Suprapubic skin (tissue), 4 donors: ENCODE data around the gene STK31.

Experiments
- CTCF ChIP-seq, 2 donors: fragments of 200-600 bp in 1 of 2; fragments of 450-650 bp in 1 of 2; sonication (generic) in 1 of 2; IDR thresholded peaks; one replicate each; pipeline ENCODE4 v1.5.1; 2016 to 2019; ENCODE audit warnings: antibody characterized with exemption in 2 of 2, mild to moderate bottlenecking in 1 of 2, moderate library complexity in 1 of 2
- EP300 ChIP-seq: sonication (generic); formaldehyde crosslinking; IDR thresholded peaks from one replicate; pipeline ENCODE4 v1.6.1; 2017; ENCODE audit warnings: antibody characterized with exemption
- POLR2A ChIP-seq, 2 donors: fragments of 450-650 bp; IDR thresholded peaks; one replicate each; pipeline ENCODE4 v1.6.1; 2017; ENCODE audit warnings: antibody characterized with exemption in 2 of 2, mild to moderate bottlenecking in 2 of 2, moderate library complexity in 2 of 2
- POLR2AphosphoS5 ChIP-seq, 3 donors: sonication (generic); formaldehyde crosslinking; IDR thresholded peaks; one replicate each; pipeline ENCODE4 v1.6.1; 2017; ENCODE audit warnings: antibody characterized with exemption in 3 of 3

GRCh38 chr7:23698822-23699221 lies 11.2 kb upstream of the STK31 start:
- TF ChIP-seq CTCF (IDR thresholded peaks at IDR 0.05): no peak
- TF ChIP-seq POLR2A (IDR thresholded peaks at IDR 0.05): no peak
- TF ChIP-seq EP300: no peak
- TF ChIP-seq POLR2AphosphoS5 (IDR thresholded peaks at IDR 0.05): no peak
